Left cardiac atrium (tissue), 4 donors: ENCODE data around the gene ZNF710. TPM values are rescaled to one million over a fixed set of nuclear protein-coding genes. Genes with fewer than 3 reads are reported as not detected.
"Not testable (repeated sequence)": the region's sequence is repeated elsewhere in the genome, so short reads cannot be mapped to it uniquely, and the experiment has no call there.

Experiments
- ATAC-seq, 2 donors: fragments of 200-7000 bp; cut with Tn5 transposase; one replicate each; pipeline ENCODE4 v1.9.1; 2020; ENCODE audit warnings: mild to moderate bottlenecking in 2 of 2, moderate library complexity in 2 of 2
- DNase-seq: peaks from one replicate; pipeline ENCODE4 v3.0.0-alpha.2; 2020
- intact Hi-C, 2 donors: fragments of 100-400 bp; cut with DNase I; formaldehyde crosslinking; loops; one replicate each; pipeline versions ENCODE4 v1.14.1 to v1.15.1; 2022 to 2023
- total RNA-seq, 2 donors: library from RNA; stranded (reverse); fragmentation: NEBNext Ultra II Directional; extraction: Animal tissue kit (Norgen Biotek cat#: 25700); gene quantifications; one replicate each; pipeline ENCODE4 v1.2.1, GENCODE V29; 2021
- donor health status: DM: no; HTN: yes; CAD: no.
- donor health status: DM: no; HTN: yes; CAD: no; lungs with severe emphysema.
- donor health status: DM: yes; HTN: yes; CAD: no.
- donor health status: Dilated cardiomyopathy.

ZNF710 gene
- total RNA-seq, 2 donors from 2014 or later, result 6.7 to 7.0 TPM

GRCh38 chr15:90067181-90067952 is 66.2 kb downstream of the ZNF710 start:
- DNase-seq, result no peak
- ATAC-seq, result no peak
- intact Hi-C loops, result loop anchor here in 1 of 2 donors (5.0 kb wide), 1 partner anchor 155 kb away; the partner anchor contains the start of gene ARPIN

GRCh38 chr15:90067953-90068606 is 67.0 kb downstream of the ZNF710 start:
- no peak for DNase-seq
- no peak for ATAC-seq
- intact Hi-C loops, result loop anchor here in 1 of 2 donors (5.0 kb wide), 1 partner anchor 156 kb away; the partner anchor contains the start of gene ARPIN

- intact Hi-C loops, result loop anchor here (2.0 to 10.0 kb wide), 5 partner anchors 66 to 308 kb away; partner anchors contain the start of gene ZNF710 (in 2 of the 2)
- DNase-seq, ATAC-seq: not testable (repeated sequence)
Observed at GRCh38 chr15:90070623-90071022, 69.5 kb downstream of the ZNF710 start.

- intact Hi-C loops, result loop anchor here (2.0 to 10.0 kb wide), 5 partner anchors 67 to 309 kb away; partner anchors contain the start of gene ZNF710 (in 2 of the 2)
- DNase-seq (peak; percentile 90), ATAC-seq (peak; percentile 70 to 81)
Observed at GRCh38 chr15:90071220-90071807, 70.2 kb downstream of the ZNF710 start.

- DNase-seq, result no peak
- intact Hi-C loops, result loop anchor here (5.0 to 10.0 kb wide), 4 partner anchors 68 to 311 kb away; partner anchors contain the start of gene ZNF710 (in 2 of the 2)
- no peak for ATAC-seq
Observed at GRCh38 chr15:90072978-90073640, 72.0 kb downstream of the ZNF710 start.

- no peak for ATAC-seq
- intact Hi-C loops, result loop anchor here (5.0 to 10.0 kb wide), 4 partner anchors 69 to 312 kb away; partner anchors contain the start of gene ZNF710 (in 2 of the 2)
Observed at GRCh38 chr15:90074023-90074422, 72.9 kb downstream of the ZNF710 start.

GRCh38 chr15:90074916-90075315 is 73.8 kb downstream of the ZNF710 start:
- intact Hi-C loops, result loop anchor here (5.0 to 10.0 kb wide), 4 partner anchors 70 to 313 kb away; partner anchors contain the start of gene ZNF710 (in 2 of the 2)
- DNase-seq (no peak), ATAC-seq (no peak)

More at GRCh38 chr15:90074023-90074422, 72.9 kb downstream of the ZNF710 start:
- DNase-seq, result no peak

- no peak for DNase-seq
- ATAC-seq, result no peak
- intact Hi-C loops, result loop anchor here in 1 of 2 donors (10.0 kb wide), 2 partner anchors 71 to 311 kb away; partner anchors contain the start of gene ZNF710
Observed at GRCh38 chr15:90075420-90076289, 74.5 kb downstream of the ZNF710 start.

GRCh38 chr15:90076716-90077115 is 75.6 kb downstream of the ZNF710 start:
- DNase-seq (no peak), ATAC-seq (no peak)
- intact Hi-C loops, result loop anchor here in 1 of 2 donors (10.0 kb wide), 2 partner anchors 72 to 312 kb away; partner anchors contain the start of gene ZNF710

- no peak for DNase-seq
- intact Hi-C loops, result loop anchor here in 1 of 2 donors (10.0 kb wide), 2 partner anchors 74 to 314 kb away; partner anchors contain the start of gene ZNF710
- no peak for ATAC-seq
Observed at GRCh38 chr15:90078965-90079364, 77.8 kb downstream of the ZNF710 start.

- ATAC-seq, result peak in 1 of 2 donors; percentile 6
- intact Hi-C loops, result loop anchor here in 1 of 2 donors (10.0 kb wide), 3 partner anchors 75 to 315 kb away; partner anchors contain the start of gene ZNF710
- DNase-seq, result no peak
Observed at GRCh38 chr15:90079619-90080457, 78.7 kb downstream of the ZNF710 start.

GRCh38 chr15:90080458-90080755 is 79.3 kb downstream of the ZNF710 start:
- ATAC-seq (no peak), DNase-seq (no peak)
- intact Hi-C loops, result loop anchor here in 1 of 2 donors (10.0 kb wide), 1 partner anchor 176 kb away; no protein-coding TSS in a partner anchor

GRCh38 chr15:90080818-90081393 is 79.8 kb downstream of the ZNF710 start:
- intact Hi-C loops, result loop anchor here in 1 of 2 donors (10.0 kb wide), 1 partner anchor 176 kb away; no protein-coding TSS in a partner anchor
- no peak for DNase-seq
- ATAC-seq, result peak; percentile 12 to 19

- intact Hi-C loops, result loop anchor here in 1 of 2 donors (10.0 kb wide), 1 partner anchor 177 kb away; no protein-coding TSS in a partner anchor
- DNase-seq, result no peak
- peak in 1 of 2 donors; percentile 60 for ATAC-seq
Observed at GRCh38 chr15:90082140-90082715, 81.1 kb downstream of the ZNF710 start.

GRCh38 chr15:90083419-90083818 is 82.3 kb downstream of the ZNF710 start:
- no peak for ATAC-seq
- intact Hi-C loops, result loop anchor here in 1 of 2 donors (10.0 kb wide), 1 partner anchor 179 kb away; no protein-coding TSS in a partner anchor
- DNase-seq, result no peak
